ENCODE results near the gene CEMIP2.
"Not testable (repeated sequence)": the region's sequence is repeated elsewhere in the genome, so short reads cannot be mapped to it uniquely, and the experiment has no call there.

The CEMIP2 gene

GRCh38 chr9:71768388-71769174 lies at the start of gene CEMIP2:
Gene CEMIP2, minus strand, starts transcription at chr9:71768513. Its CDS starts 18,140 bp downstream, at chr9:71750373.
- DNase-seq (ENCODE audit: low spot score), result peak; percentile 89

GRCh38 chr9:71816916-71817451 lies 48.7 kb upstream of the CEMIP2 start:
- DNase-seq (ENCODE audit: low spot score), result no peak

- DNase-seq (ENCODE audit: low spot score), result no peak
These were observed 46.5 kb upstream of the CEMIP2 start for GRCh38 chr9:71814815-71815214.

GRCh38 chr9:71814226-71814625 lies 45.9 kb upstream of the CEMIP2 start:
- no peak for DNase-seq (ENCODE audit: low spot score)

- no peak for DNase-seq (ENCODE audit: low spot score)
These were observed 44.1 kb upstream of the CEMIP2 start for GRCh38 chr9:71812385-71812784.

- no peak for DNase-seq (ENCODE audit: low spot score)
These were observed 39.8 kb upstream of the CEMIP2 start for GRCh38 chr9:71808068-71808467.

GRCh38 chr9:71806901-71807307 lies 38.6 kb upstream of the CEMIP2 start:
- peak; percentile 73 for DNase-seq (ENCODE audit: low spot score)

GRCh38 chr9:71805096-71805495 lies 36.8 kb upstream of the CEMIP2 start:
- DNase-seq (ENCODE audit: low spot score), result not testable (repeated sequence)

- DNase-seq (ENCODE audit: low spot score), result no peak
These were observed 33.5 kb upstream of the CEMIP2 start for GRCh38 chr9:71801826-71802225.

GRCh38 chr9:71797266-71797665 lies 29.0 kb upstream of the CEMIP2 start:
- no peak for DNase-seq (ENCODE audit: low spot score)

GRCh38 chr9:71796100-71796767 lies 27.9 kb upstream of the CEMIP2 start:
- DNase-seq (ENCODE audit: low spot score), result no peak

GRCh38 chr9:71795097-71795813 lies 26.9 kb upstream of the CEMIP2 start:
- DNase-seq (ENCODE audit: low spot score), result peak; percentile 78

- no peak for DNase-seq (ENCODE audit: low spot score)
These were observed 25.2 kb upstream of the CEMIP2 start for GRCh38 chr9:71793386-71794105.

GRCh38 chr9:71791875-71792274 lies 23.6 kb upstream of the CEMIP2 start:
- DNase-seq (ENCODE audit: low spot score), result no peak

GRCh38 chr9:71790296-71790695 lies 22.0 kb upstream of the CEMIP2 start:
- DNase-seq (ENCODE audit: low spot score), result no peak

- DNase-seq (ENCODE audit: low spot score), result peak; percentile 89
These were observed 14.8 kb upstream of the CEMIP2 start for GRCh38 chr9:71783120-71783523.

- DNase-seq (ENCODE audit: low spot score), result peak; percentile 41
These were observed 13.1 kb upstream of the CEMIP2 start for GRCh38 chr9:71781391-71781790.

- DNase-seq (ENCODE audit: low spot score), result no peak
These were observed 12.6 kb upstream of the CEMIP2 start for GRCh38 chr9:71780953-71781352.

GRCh38 chr9:71778085-71778484 lies 9.8 kb upstream of the CEMIP2 start:
- no peak for DNase-seq (ENCODE audit: low spot score)

GRCh38 chr9:71774920-71775319 lies 6.6 kb upstream of the CEMIP2 start:
- DNase-seq (ENCODE audit: low spot score), result no peak

GRCh38 chr9:71772726-71773125 lies 4.4 kb upstream of the CEMIP2 start:
- DNase-seq (ENCODE audit: low spot score), result no peak

GRCh38 chr9:71770170-71770569 lies 1.9 kb upstream of the CEMIP2 start:
- DNase-seq (ENCODE audit: low spot score), result no peak

Data from CD4-positive, alpha-beta T cell treated with Interleukin-6 at 100 ng/mL for 8 hours (primary cell).